Measurements from ENCODE around the gene HDHD3.

The HDHD3 gene

DNA sequence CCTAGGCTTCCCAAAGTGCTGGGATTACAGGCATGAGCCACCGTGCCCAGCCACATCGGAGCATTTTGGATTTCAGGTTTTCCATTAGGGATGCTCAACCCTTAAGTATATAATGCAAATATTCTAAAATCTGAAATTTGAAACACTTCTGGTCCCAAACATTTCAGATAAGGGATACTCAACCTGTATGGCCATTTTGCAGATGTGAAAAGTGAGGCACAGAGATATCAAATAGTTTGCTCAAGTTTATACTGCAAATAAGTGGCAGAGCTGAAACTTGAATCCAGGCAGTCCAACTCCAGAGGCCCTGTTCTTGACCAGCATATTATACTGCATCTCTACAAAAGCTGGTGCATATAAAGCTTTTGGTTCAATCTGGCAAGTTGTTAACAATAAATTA, 39.1 kb downstream of the HDHD3 start:
- no peaks in the 10 kb centered on the region for H3K9me3 ChIP-seq (ENCODE audit: control insufficient read depth, insufficient read depth, low read length)
- no peaks in the 10 kb centered on the region for H3K36me3 ChIP-seq (ENCODE audit: control insufficient read depth, low read length)
- TF ChIP-seq EZH2phosphoT487 (IDR thresholded peaks at IDR 0.05; ENCODE audit: borderline replicate concordance, low read length) (no peak), CTCF (IDR thresholded peaks at IDR 0.05; ENCODE audit: low read depth, low read length, poor library complexity, severe bottlenecking) (no peak)
- no peaks in the 10 kb centered on the region for H3K79me2 ChIP-seq (ENCODE audit: control insufficient read depth, low read length)
- H3K9me2 ChIP-seq (replicated peaks; ENCODE audit: control insufficient read depth, low read length), result no peaks in the 10 kb centered on the region
- H3K27ac ChIP-seq (ENCODE audit: low read depth, low read length), result no peak overlapping the region
- peaks cover 3% of the 10 kb centered on the region; the same call in 1 of the 2 replicates for H3F3A ChIP-seq (ENCODE audit: control insufficient read depth, insufficient read depth)
- no peak overlapping the region for H3K4me3 ChIP-seq (ENCODE audit: low read length)
- no peak overlapping the region for H3K4me2 ChIP-seq (ENCODE audit: low read length)
- no peaks in the 10 kb centered on the region for H3K27me3 ChIP-seq (ENCODE audit: control insufficient read depth, low read length)
- no peaks in the 10 kb centered on the region for H4K20me1 ChIP-seq (ENCODE audit: control insufficient read depth, insufficient read depth, low read depth, low read length)
- peaks cover 12% of the 10 kb centered on the region for H3K4me1 ChIP-seq (ENCODE audit: control insufficient read depth, low read length)

DNA sequence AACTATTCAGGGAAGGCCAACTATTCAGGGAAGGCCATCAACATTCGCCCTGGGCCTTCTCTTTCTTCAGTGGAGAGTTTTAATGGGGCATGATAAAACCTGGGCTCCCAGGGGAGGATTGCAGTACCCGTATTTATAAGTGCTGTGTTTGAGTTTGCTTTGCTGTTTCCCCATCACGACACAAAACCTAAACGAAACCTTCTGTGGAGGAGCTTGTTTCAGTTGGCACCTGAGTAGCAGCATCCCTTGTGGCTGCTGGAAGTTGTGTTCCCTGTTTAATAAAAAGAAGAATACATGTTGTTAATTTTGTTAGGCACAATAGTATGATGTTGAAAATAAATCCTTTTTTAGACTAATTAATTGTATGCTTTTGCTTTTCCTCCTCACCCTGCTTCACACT, 45.0 kb downstream of the HDHD3 start:
- Histone ChIP-seq H3K4me3 (ENCODE audit: low read length) (no peak overlapping the region), H3K36me3 (ENCODE audit: control insufficient read depth, low read length) (no peaks in the 10 kb centered on the region), H3F3A (ENCODE audit: control insufficient read depth, insufficient read depth) (peaks cover under 1% of the 10 kb centered on the region; the same call in 1 of the 2 replicates), H3K27ac (ENCODE audit: low read depth, low read length) (no peak overlapping the region), H3K4me1 (ENCODE audit: control insufficient read depth, low read length) (no peaks in the 10 kb centered on the region), H3K79me2 (ENCODE audit: control insufficient read depth, low read length) (no peaks in the 10 kb centered on the region), H3K4me2 (ENCODE audit: low read length) (no peak overlapping the region), H3K27me3 (ENCODE audit: control insufficient read depth, low read length) (no peaks in the 10 kb centered on the region), H4K20me1 (ENCODE audit: control insufficient read depth, insufficient read depth, low read depth, low read length) (no peaks in the 10 kb centered on the region), H3K9me3 (ENCODE audit: control insufficient read depth, insufficient read depth, low read length) (no peaks in the 10 kb centered on the region), H3K9me2 (replicated peaks; ENCODE audit: control insufficient read depth, low read length) (no peaks in the 10 kb centered on the region)
- no peak for TF ChIP-seq EZH2phosphoT487 (IDR thresholded peaks at IDR 0.05; ENCODE audit: borderline replicate concordance, low read length)
- TF ChIP-seq CTCF (IDR thresholded peaks at IDR 0.05; ENCODE audit: low read depth, low read length, poor library complexity, severe bottlenecking), result no peak

DNA sequence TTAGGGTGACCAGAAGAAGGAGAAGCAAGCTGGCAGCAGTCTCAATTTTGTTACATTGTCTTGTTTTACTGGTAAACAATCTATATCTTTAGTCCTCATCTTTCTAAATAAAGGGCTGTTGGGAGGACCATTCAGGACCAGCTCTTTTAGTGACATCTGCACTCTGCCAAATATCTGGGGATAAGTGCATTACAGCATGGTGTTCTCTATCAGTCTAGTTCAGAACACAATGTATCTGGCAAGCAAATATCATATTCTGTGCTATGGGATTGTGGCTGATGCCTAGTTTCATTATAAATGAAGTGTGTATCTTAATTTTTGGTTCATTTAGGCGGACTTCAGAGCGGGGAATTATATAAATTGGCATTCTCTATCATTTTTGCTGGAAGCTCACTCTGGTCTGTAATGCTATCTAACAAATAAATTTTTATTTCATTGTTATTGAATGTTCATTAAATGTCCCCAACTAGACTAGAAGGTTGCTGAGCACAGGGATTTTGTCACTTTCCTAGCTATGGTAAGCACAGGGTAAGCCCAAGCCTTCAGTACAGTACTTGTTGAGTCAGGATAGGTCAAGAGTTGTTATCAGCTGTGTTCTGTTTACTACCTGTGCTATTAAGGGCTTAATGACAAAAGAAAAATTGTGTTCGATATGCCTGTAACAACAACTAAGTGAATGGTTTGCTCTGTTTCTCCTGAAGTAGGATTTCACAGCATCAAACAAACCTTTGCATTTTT, 48.6 kb downstream of the HDHD3 start:
- no peaks in the 10 kb centered on the region for H4K20me1 ChIP-seq (ENCODE audit: control insufficient read depth, insufficient read depth, low read depth, low read length)
- H3K9me3 ChIP-seq (ENCODE audit: control insufficient read depth, insufficient read depth, low read length), result no peaks in the 10 kb centered on the region
- TF ChIP-seq CTCF (IDR thresholded peaks at IDR 0.05; ENCODE audit: low read depth, low read length, poor library complexity, severe bottlenecking) (no peak), EZH2phosphoT487 (IDR thresholded peaks at IDR 0.05; ENCODE audit: borderline replicate concordance, low read length) (no peak)
- H3K36me3 ChIP-seq (ENCODE audit: control insufficient read depth, low read length), result no peaks in the 10 kb centered on the region
- H3K27ac ChIP-seq (ENCODE audit: low read depth, low read length), result no peak overlapping the region
- no peaks in the 10 kb centered on the region for H3K79me2 ChIP-seq (ENCODE audit: control insufficient read depth, low read length)
- no peaks in the 10 kb centered on the region for H3K4me1 ChIP-seq (ENCODE audit: control insufficient read depth, low read length)
- H3K4me2 ChIP-seq (ENCODE audit: low read length), result no peak overlapping the region
- peaks cover 4% of the 10 kb centered on the region; the same call in 1 of the 2 replicates for H3K27me3 ChIP-seq (ENCODE audit: control insufficient read depth, low read length)
- H3K4me3 ChIP-seq (ENCODE audit: low read length), result no peak overlapping the region
- no peaks in the 10 kb centered on the region for H3K9me2 ChIP-seq (replicated peaks; ENCODE audit: control insufficient read depth, low read length)
- no peaks in the 10 kb centered on the region for H3F3A ChIP-seq (ENCODE audit: control insufficient read depth, insufficient read depth)

Measured in DOHH2 (cell line).